SH-SY5Y (cell line): ENCODE results near the gene PRXL2A.

Experiments
- GATA2 ChIP-seq: IDR thresholded peaks from 2 replicates; pipeline ENCODE4 v1.6.1; 2011; ENCODE audit warnings: mild to moderate bottlenecking, low read depth, low read length
- GATA3 ChIP-seq: IDR thresholded peaks from 2 replicates; pipeline ENCODE4 v1.6.1; 2011; ENCODE audit warnings: low read depth, mild to moderate bottlenecking, low read length, moderate library complexity

GRCh38 chr10:80462299-80462980 lies 54.1 kb downstream of the PRXL2A start:
- TF ChIP-seq GATA2 (no peak), GATA3 (no peak)
